Lung (tissue), 5 donors: ENCODE measurements around the gene KBTBD12. TPM values are rescaled to one million over a fixed set of nuclear protein-coding genes. Genes with fewer than 3 reads are reported as not detected.

Experiments used
- polyA plus RNA-seq, 2 donors: library from polyadenylated mRNA; stranded (reverse); fragments of 200-250 nt; gene quantifications; one replicate each; pipeline ENCODE4 v1.2.1, GENCODE V29; 2013
- small RNA-seq: library from RNA; depleted of rRNA; stranded (forward); fragments of <200 nt; gene quantifications from one replicate; pipeline ENCODE3, GENCODE V24; 2014; ENCODE audit warnings: low replicate concordance
- total RNA-seq, 2 donors: library from RNA; depleted of rRNA in 1 of 2; stranded (reverse); fragments of >200 nt in 1 of 2; gene quantifications; one replicate each; pipeline ENCODE4 v1.2.1, GENCODE V29; 2014 to 2021
- donor health status: Bipolar disorder and iron deficiency.
- donor health status: healthy.
- donor health status: DM: yes; HTN: yes; CAD: no.

Gene KBTBD12
- total and polyA plus RNA-seq, 4 donors, result 0.29 to 3.1 (median 0.62) TPM

Small RNA genes lying within 50 kb of the gene (small RNA-seq; reads per million reads assigned to genes)
- not detected for gene RNA5SP139

Other genes with a start within 250 kb of the KBTBD12 start
- 10 to 100 TPM; 46.0 to 51.2 TPM for gene ABTB1, start 242.3 kb upstream of the KBTBD12 start, total RNA-seq
- 100 to 1,000 TPM in 1 of 2 donors, 10 to 100 TPM in 1; 30.7 to 102 TPM for gene ABTB1, start 242.3 kb upstream of the KBTBD12 start, polyA plus RNA-seq
- 100 to 1,000 TPM in 1 of 2 donors, 10 to 100 TPM in 1; 67.0 to 182 TPM for gene MGLL, start 92.7 kb upstream of the KBTBD12 start, total RNA-seq
- 10 to 100 TPM; 68.3 to 88.1 TPM for gene MGLL, start 92.7 kb upstream of the KBTBD12 start, polyA plus RNA-seq
- gene SEC61A1, start 137.2 kb downstream of the KBTBD12 start, total RNA-seq, result 100 to 1,000 TPM; 137 to 270 TPM
- gene SEC61A1, start 137.2 kb downstream of the KBTBD12 start, polyA plus RNA-seq, result 100 to 1,000 TPM; 139 to 207 TPM
- gene RUVBL1, start 208.6 kb downstream of the KBTBD12 start, total RNA-seq, result 10 to 100 TPM; 39.6 to 43.9 TPM
- 10 to 100 TPM; 26.6 to 53.7 TPM for gene RUVBL1, start 208.6 kb downstream of the KBTBD12 start, polyA plus RNA-seq
- gene EEFSEC, start 238.2 kb downstream of the KBTBD12 start, total RNA-seq, result 10 to 100 TPM in 1 of 2 donors, 1 to 10 TPM in 1; 9.8 to 20.1 TPM
- gene EEFSEC, start 238.2 kb downstream of the KBTBD12 start, polyA plus RNA-seq, result 10 to 100 TPM; 10.9 to 12.4 TPM